Measurements from ENCODE around the gene DOCK1.
"Not testable (repeated sequence)": the region's sequence is repeated elsewhere in the genome, so short reads cannot be mapped to it uniquely, and the experiment has no call there.

The DOCK1 gene

DNA sequence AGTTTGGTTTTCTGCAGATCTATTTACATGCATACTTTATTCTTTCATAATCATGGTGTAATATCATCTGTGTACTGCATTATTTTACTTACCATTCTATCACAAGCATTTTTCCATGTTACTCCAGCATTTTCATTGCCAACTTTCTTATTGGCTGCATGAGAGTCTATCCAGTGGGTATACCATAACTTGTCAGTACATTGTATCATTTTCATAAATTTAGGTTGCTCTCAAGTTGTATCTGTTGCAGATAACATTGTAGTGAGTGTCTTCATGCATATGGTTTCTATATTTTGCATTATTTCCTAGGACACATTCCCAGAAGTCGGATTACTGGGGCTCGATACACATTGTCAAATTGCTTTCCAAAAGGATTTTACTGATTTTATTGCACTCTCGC is 378.3 kb downstream of the DOCK1 start:
- peak; percentile 18 for DNase-seq

GRCh38 chr10:127290850-127291249 is 385.6 kb downstream of the DOCK1 start:
- DNase-seq: no peak

DNA sequence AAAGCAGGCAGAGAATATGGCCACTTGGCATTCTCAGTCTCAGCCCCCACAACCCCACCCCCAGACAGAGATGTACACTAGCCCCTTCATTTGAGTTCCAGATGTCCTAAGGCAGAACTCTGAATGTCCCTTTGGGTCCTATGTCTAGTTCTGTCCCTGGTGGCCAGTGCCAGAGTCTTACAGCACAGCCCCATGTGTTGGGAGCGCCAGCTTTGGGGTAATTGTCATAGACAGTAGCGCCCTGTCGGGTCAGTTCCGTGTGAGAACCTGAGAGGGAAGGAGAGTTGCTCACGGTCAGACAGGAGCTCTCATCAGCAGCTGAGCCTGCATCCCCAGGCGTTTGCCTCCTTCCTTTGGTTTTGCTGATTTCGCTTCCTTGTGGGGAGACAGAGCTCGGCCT is 386.1 kb downstream of the DOCK1 start:
- DNase-seq: no peak

- DNase-seq: no peak
Measured at GRCh38 chr10:127292888-127293287, 387.7 kb downstream of the DOCK1 start.

DNA sequence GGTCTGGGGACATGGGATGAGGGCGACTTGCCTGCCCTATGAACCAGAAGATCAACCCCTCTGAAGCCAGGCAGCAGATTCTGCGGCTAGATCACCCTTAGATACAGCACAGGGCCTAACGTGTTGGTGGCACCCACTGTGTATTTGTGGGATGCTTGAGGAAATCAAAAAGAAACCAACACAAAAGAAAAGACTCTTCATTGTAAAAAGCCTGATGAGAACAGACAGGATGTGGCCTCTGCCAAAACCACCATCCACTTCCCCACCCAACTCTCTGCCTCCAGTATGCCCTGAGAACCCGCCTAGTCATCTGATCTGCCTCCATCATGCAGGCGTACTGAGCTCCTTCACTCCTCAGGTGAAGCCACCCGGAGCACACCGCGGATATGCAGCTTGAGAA is 388.4 kb downstream of the DOCK1 start:
- no peak for DNase-seq

- no peak for DNase-seq
Measured at GRCh38 chr10:127296696-127297095, 391.5 kb downstream of the DOCK1 start.

- DNase-seq: peak; percentile 73
Measured at GRCh38 chr10:127298381-127298780, 393.2 kb downstream of the DOCK1 start.

GRCh38 chr10:127299192-127299591 is 394.0 kb downstream of the DOCK1 start:
- DNase-seq: not testable (repeated sequence)

- no peak for DNase-seq
Measured at GRCh38 chr10:127299956-127300689, 394.9 kb downstream of the DOCK1 start.

DNA sequence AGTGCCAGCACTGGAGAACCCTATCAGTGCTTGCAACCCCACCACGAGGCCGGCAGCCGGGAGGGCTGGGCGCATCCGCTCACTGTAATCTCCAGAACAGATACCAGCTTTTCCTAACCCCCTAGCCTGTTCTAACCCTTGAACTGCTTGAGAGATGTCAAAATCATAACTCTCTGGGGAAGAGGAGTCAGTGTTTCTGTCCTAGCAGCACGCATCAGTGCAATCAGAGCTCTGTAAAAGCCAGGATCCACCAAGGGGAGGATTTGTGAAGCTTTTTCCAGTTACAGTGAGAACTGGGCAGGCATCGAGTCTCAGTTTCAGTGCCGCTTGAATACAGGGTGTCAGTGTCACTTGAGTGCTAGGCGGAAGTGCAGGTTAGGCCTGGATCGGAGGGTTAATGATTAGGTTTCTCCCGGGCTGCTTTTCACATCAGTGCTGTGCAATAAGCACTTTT is 395.7 kb downstream of the DOCK1 start:
- no peak for DNase-seq

- no peak for DNase-seq
Measured at GRCh38 chr10:127302343-127302742, 397.1 kb downstream of the DOCK1 start.

- DNase-seq: no peak
Measured at GRCh38 chr10:127303105-127303504, 397.9 kb downstream of the DOCK1 start.

- DNase-seq: no peak
Measured at GRCh38 chr10:127303746-127304145, 398.5 kb downstream of the DOCK1 start.

DNA sequence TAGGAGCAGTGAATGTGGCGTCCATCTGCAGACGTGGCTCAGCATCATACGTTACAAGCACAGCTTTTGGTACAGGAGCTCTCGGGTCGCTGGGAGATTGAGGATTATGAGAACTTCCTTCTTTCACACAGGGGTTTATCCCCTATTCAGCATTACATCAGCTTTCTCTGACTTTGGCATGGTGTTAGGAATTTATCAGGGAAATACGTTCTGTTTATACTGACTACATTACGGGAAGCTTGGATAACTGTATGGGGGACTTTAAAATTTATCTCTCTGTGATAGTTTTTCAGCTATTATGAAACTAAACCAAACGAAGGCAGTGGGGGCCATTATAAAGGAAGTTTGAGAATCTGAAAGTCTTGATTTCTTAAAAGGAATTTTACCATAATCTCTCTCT is 401.3 kb downstream of the DOCK1 start:
- DNase-seq: no peak

DNA sequence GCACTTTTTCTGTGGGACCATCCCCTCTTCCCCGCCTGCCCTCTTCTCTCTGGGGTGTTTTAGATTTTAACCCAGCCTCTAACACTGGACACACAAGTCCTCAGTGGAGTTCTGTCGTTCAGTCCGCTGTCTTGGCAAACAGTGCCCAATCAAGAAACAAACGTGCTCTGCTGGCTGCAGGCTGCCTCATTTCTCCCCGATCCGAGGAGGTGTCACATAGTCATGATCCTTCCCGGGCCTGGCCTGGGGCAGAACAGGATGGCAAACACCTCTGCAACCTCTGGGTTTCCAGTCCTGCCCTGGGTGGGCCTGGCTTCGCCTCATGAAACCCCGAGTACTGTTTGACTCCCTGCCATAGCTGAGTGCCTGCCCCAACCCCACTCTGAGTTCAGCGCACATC is 402.1 kb downstream of the DOCK1 start:
- DNase-seq: no peak

DNA sequence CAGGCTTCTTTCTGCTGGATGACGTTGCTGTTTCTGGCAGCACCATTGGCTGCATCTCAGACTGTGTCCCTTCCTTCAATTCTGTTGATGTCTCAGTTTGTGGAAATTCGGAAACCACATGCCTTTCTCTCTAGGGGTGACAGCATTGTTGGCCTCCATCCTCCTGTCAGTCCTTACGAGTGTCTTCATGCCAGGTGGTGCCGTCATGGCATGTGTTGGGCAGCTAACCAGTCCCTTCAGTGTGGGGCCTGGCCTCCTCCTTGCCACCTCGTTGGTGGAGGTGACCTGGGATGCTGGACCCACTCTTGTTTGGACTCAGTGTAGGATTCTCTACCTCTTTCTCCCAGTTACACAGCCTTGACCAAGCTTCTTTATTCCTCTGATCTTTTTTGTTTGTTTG is 402.8 kb downstream of the DOCK1 start:
- no peak for DNase-seq

DNA sequence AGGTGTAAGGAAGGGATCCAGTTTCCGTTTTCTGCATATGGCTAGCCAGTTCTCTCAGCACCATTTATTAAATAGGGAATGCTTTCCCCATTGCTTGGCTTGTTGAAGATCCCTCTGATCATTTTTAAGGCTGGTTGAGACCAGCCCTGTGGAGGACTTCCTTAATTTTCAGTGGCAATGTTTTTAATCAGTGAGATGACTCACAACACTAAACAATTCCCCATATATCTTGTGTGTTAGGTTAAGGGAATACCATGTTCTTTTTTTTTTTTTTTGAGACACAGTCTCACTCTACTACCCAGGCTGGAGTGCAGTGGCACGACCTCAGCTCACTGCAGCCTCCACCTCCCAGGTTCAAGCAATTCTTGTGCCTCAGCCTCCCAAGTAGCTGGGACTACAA is 404.4 kb downstream of the DOCK1 start:
- peak; percentile 77 for DNase-seq

DNA sequence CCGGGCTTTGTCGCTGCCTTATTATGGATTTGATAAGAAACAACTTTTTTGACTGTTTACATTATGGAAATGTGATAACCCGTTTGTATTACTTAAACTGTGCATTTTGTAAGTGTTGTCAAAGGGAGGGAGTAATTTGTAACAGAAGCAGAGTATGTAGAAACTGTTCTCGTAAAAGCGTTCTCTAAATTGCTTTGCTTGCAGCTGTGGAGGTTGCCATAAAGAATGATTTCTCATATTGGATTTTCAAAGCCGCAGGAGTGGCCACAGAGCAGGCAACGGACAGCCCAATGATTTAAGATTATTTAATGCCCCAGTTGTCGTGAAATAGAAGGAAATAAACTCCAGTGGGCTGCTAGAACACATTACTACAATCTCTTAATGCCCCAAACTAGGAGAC is 405.2 kb downstream of the DOCK1 start:
- peak; percentile 37 for DNase-seq

DNA sequence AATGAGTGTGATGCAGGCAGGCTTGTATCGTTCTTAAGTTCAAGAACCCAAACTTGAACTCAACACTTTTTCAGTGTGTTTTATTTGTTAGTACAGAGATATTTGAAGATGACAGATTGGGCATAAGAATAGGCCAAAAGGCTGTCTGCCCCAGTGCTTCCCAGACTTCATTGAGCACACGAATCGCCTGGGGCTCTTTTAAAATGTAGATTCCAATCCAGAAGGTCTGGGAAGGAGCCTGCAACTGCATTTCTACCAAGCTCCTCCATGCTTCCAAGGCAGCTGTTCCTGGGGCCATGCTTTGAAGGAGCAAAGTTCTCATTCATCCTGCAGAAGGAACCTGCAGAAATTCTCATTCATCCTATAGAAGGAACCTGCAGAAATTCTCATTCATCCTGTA is 405.7 kb downstream of the DOCK1 start:
- DNase-seq: no peak

DNA sequence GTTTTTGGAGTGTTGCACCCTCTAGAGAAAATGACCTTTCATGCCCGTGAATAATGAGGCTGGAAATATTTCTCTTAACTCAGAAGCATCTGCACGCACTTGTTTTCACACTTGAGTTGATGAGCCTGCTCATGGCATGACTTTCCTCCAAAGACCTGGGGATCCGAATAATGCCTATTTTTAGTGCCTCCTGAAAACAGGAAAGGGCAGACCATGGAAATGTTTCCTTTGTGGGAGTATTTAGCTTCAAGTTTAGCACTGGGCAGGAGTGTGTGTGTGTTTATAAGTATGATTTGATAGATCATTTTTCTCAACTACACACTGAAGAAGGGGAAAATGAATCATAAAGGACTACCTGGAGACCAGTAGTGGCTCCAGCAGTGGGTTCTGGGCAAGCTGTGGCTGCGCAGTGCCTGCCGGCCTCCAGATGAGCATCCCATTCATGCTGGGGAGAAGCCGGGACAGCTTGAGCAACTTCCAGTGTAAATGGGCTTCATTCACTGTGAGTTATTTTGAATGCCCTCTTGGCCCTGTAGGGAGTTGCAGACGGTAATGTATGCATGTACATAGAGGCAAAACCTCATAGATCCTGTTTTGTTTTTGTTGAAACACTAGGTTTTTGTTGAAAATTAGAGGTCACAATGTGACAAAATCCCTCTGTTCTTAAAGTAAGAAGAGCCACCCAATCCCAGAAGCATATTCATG is 408.9 kb downstream of the DOCK1 start:
- DNase-seq: no peak

- DNase-seq: no peak
Measured at GRCh38 chr10:127314797-127315196, 409.6 kb downstream of the DOCK1 start.

- DNase-seq: no peak
Measured at GRCh38 chr10:127315888-127316287, 410.7 kb downstream of the DOCK1 start.

DNA sequence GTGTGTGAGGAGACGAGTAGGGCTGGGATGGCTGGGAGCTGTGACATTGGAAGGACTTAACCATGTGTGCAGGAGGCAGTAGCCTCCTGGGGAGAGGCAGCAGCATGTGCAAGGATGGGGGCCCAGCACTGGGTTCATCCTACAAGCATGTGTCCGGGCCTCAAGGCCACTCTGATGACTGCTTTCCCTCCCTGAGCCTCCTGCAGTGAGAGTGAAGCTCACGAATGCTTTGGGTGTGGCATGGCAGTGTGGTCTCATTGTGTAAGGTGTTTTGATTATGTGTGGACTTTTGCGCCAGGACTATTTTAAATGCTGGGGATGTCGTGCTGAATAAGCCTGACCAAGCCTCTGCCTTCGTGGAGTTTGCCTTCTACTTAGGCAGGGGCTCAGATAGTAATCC is 413.2 kb downstream of the DOCK1 start:
- DNase-seq: no peak

GRCh38 chr10:127319271-127319670 is 414.0 kb downstream of the DOCK1 start:
- DNase-seq: no peak

Measured in fibroblast of skin of abdomen (primary cell).